Dendritic cell treated with granulocyte-macrophage colony-stimulating factor and Interleukin-4, amounts not matched to agents 40 ng/mL and 50 ng/mL, for 4 days (primary cell): ENCODE results near the gene CARD18.
A peak's percentile ranks its signal among the peaks of the same experiment; 100 is the strongest.
"Not testable (repeated sequence)": the region's sequence is repeated elsewhere in the genome, so short reads cannot be mapped to it uniquely, and the experiment has no call there.

Experiments used
- H3K27ac Mint-ChIP-seq: one replicate; pipeline ENCODE4 v1.8.0; 2022; ENCODE audit warnings: mild to moderate bottlenecking, mixed read lengths
- H3K27me3 Mint-ChIP-seq: one replicate; pipeline ENCODE4 v1.8.0; 2022; ENCODE audit warnings: mild to moderate bottlenecking, mixed read lengths
- H3K36me3 Mint-ChIP-seq: one replicate; pipeline ENCODE4 v1.8.0; 2022; ENCODE audit warnings: low read depth, mixed read lengths
- H3K4me1 Mint-ChIP-seq: one replicate; pipeline ENCODE4 v1.8.0; 2022; ENCODE audit warnings: low read depth, mixed read lengths
- H3K4me3 Mint-ChIP-seq: one replicate; pipeline ENCODE4 v1.8.0; 2022; ENCODE audit warnings: mild to moderate bottlenecking, moderate library complexity, mixed read lengths
- H3K9me3 Mint-ChIP-seq: one replicate; pipeline ENCODE4 v1.8.0; 2022; ENCODE audit warnings: mixed read lengths
- intact Hi-C: fragments of 100-400 bp; cut with micrococcal nuclease; formaldehyde crosslinking; loops from one replicate; pipeline ENCODE4 v1.15.0; 2022

Gene CARD18

DNA sequence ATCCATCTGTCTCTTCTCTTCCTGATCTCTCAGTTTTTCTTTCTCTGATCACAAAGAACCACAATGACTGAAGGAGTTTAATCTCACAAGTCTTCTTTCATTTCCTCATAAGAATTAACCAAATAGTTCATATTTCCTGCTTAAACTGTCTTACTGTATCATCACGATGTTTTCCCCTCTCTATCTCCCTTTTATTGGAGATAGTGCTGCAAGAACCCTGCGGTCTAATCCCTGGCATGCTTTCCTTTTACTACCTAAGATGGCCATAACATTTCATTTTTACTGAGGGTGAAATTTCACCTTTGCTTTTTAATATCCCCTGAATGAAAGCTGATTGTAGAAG lies 28.9 kb downstream of the CARD18 start:
- intact Hi-C loops: no loop called here
- Mint-ChIP-seq H3K9me3 (no peaks in the 10 kb centered on the region), H3K4me3 (peak overlapping the region; percentile 58), H3K36me3 (no peaks in the 10 kb centered on the region), H3K27me3 (no peaks in the 10 kb centered on the region), H3K4me1 (peaks cover 24% of the 10 kb centered on the region), H3K27ac (peak overlapping the region; percentile 50)

DNA sequence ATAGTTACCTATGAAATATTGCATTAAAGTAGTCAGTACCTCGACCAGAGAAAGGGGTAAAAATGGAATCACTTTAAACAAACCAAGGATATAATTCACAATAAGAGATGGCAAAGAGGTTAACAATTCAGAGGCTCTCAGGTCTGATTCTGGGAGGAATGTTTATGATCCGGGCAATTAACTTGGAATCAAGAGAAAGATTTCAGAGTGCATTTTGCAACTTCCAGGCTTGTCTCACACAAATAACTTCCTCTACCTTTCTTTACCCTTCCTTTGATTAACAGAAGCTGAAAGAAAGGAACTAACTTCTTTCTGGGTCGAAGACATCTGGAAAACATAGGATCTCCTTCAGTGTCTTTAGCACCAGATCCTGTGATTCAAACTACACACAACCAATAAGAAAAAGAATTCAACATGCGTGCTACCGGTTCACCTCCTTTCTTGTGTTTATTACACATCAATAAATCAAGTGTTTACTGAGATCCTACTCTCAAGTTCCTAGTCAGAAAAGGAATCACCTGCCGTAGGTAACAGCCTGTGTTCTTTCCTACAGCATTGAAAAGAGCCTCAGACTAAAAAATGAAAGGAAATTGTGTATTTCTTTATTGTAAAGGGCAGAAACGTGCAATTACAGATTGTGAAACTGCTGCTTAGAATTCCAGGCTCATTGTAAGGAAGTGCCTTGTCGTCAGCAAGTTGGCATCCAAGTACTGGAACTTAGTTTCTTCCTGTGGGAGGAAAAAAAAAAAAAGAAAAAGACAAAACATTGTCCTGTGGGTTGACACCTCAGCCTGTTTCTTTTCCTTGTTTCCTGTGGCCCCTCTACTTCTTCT lies 29.5 kb downstream of the CARD18 start:
- peak overlapping the region; percentile 58 for H3K4me3 Mint-ChIP-seq

DNA sequence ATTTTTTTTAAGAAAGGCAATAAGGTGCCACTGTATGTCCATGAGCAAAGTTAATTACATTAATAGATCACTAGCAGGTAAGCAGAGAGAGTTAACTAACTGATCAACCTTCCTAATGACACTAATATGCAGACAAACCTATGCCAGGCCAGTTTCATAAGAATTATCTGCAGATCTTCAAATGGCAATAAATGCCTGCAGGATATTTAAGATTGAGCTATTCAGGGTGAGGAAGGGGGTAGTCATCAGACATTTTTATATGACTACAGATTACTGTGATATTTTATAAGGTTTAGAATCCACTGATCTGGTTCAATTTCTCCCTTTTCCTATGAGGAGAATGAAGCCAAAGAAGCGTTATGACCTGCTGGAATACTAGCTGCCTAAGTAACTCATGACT lies 30.2 kb downstream of the CARD18 start:
- Mint-ChIP-seq H3K36me3 (no peaks in the 10 kb centered on the region), H3K27ac (no peak overlapping the region), H3K4me3 (no peak overlapping the region), H3K9me3 (no peaks in the 10 kb centered on the region), H3K4me1 (peaks cover 30% of the 10 kb centered on the region), H3K27me3 (no peaks in the 10 kb centered on the region)
- intact Hi-C loops: no loop called here

More for the DNA sequence above, 29.5 kb downstream of the CARD18 start:
- Mint-ChIP-seq H3K36me3 (no peaks in the 10 kb centered on the region), H3K27me3 (no peaks in the 10 kb centered on the region), H3K27ac (peak overlapping the region; percentile 50), H3K4me1 (peaks cover 24% of the 10 kb centered on the region), H3K9me3 (no peaks in the 10 kb centered on the region)
- intact Hi-C loops: no loop called here

DNA sequence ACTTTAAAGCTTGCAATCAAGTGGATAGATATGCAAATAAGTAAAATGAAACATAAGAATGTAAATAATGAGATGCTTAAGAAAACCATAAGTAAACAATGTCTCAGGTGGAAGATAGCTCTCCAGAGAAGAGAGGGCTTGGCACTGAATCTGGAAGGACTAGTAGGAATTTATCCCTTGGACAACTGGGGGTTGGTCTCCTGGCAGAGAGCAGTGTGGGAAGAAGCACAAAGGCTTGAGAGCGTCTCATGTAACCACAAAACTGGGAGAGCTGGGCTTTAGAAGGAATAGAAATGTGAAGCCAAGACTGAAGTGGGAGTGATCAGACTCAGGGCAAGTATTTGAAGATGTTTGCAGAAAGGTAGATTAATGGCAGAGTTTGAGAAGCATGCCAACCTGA lies 31.3 kb downstream of the CARD18 start:
- no peaks in the 10 kb centered on the region for H3K9me3 Mint-ChIP-seq
- peaks cover 31% of the 10 kb centered on the region for H3K4me1 Mint-ChIP-seq
- no peaks in the 10 kb centered on the region for H3K36me3 Mint-ChIP-seq
- no peak overlapping the region for H3K27ac Mint-ChIP-seq
- intact Hi-C loops: no loop called here
- H3K27me3 Mint-ChIP-seq: no peaks in the 10 kb centered on the region
- no peak overlapping the region for H3K4me3 Mint-ChIP-seq

DNA sequence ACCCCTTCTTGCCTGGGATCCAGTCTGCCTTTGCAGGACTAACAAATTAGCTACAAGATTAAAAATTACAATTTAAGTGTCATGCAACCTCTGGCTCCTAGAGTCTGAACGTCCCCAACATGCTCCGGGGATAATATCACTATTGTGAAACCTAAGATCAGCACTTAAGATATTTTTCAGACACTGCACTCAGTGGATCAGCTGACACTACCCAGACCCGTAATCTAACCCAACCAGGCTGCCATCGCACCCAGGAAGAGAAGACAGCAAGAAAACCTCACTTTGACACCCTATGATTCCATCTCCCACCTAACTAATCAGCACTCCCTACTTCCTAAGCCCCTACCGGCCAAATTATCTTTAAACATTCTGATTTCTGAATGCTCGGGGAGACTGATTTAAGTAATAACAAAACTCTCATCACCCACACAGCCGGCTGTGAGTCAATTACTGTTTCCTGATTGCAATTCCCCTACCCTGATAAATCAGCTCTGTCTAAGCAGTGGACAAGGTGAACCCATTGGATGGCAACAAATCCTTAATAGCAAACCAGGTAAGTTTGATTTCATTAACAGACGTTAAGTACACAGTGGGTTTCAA lies 32.2 kb downstream of the CARD18 start:
- H3K4me3 Mint-ChIP-seq, H3K27me3 Mint-ChIP-seq, H3K36me3 Mint-ChIP-seq, H3K27ac Mint-ChIP-seq, H3K9me3 Mint-ChIP-seq, intact Hi-C loops: not testable (repeated sequence)
- H3K4me1 Mint-ChIP-seq: peaks cover 31% of the 10 kb centered on the region

DNA sequence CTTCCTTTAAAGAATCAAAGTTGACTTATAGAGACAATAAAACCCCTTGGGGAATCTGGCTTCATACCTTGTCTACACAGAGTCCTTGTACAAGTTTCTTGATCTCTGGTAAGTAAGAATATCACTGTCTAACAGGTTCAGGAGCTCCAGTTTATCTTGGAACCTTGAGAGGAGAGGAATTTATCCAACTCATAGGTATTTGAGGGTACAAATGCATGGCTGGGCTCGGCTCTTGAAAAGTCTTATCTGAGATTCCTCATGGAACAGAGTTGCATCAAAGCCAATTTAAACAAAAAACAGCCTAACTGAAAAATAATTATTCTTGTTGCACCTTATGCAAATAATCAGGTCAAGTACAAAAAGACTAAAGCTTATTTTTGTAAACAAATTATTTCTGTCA lies 33.4 kb downstream of the CARD18 start:
- no peaks in the 10 kb centered on the region for H3K27me3 Mint-ChIP-seq
- peaks cover 36% of the 10 kb centered on the region for H3K4me1 Mint-ChIP-seq

DNA sequence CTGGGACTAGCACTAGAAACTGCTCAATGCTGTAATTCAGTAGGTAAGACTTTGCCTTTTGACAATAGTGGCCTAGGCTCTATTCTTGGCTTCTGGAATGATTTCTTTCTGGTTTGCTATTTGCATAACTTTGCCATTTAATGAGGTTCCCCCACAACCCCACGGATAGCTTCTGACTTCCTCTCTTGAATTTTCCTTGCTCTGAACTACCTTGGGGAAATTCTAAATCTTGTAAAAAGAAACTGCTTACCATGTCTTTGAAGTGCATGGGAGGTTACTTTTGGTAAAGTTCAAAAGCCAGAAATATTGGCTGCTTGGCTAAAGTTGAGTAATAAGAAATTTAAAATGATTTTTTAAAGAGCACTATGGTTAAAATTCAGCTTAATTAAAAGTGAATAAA lies 35.3 kb downstream of the CARD18 start:
- H3K36me3 Mint-ChIP-seq: no peaks in the 10 kb centered on the region
- H3K4me3 Mint-ChIP-seq: no peak overlapping the region
- no peaks in the 10 kb centered on the region for H3K27me3 Mint-ChIP-seq
- peaks cover 36% of the 10 kb centered on the region for H3K4me1 Mint-ChIP-seq
- no peaks in the 10 kb centered on the region for H3K9me3 Mint-ChIP-seq
- H3K27ac Mint-ChIP-seq: no peak overlapping the region
- intact Hi-C loops: no loop called here

More for the DNA sequence above, 33.4 kb downstream of the CARD18 start:
- no peak overlapping the region for H3K27ac Mint-ChIP-seq
- H3K4me3 Mint-ChIP-seq: no peak overlapping the region
- intact Hi-C loops: no loop called here
- no peaks in the 10 kb centered on the region for H3K9me3 Mint-ChIP-seq
- H3K36me3 Mint-ChIP-seq: no peaks in the 10 kb centered on the region

DNA sequence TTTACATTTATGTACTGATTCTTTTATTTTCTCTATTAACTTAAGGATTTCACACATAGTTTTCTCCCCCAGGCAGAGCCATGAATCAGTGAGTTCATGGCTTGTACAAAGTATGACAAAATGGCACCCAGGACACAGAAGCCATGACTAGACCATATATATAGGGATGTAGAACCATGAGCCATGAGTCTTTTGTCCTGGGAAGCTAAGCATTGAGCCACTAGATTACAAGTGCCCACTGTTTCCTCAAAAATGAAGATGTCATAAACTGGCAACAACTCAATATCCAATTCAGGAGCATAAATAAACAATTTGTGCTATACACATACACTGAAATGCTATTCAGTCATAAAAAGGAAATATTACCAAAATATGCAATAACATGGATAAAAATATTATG lies 36.2 kb downstream of the CARD18 start:
- H3K27me3 Mint-ChIP-seq: no peaks in the 10 kb centered on the region
- peaks cover 36% of the 10 kb centered on the region for H3K4me1 Mint-ChIP-seq
- H3K36me3 Mint-ChIP-seq: no peaks in the 10 kb centered on the region
- intact Hi-C loops: no loop called here
- peaks cover 8% of the 10 kb centered on the region for H3K9me3 Mint-ChIP-seq
- H3K4me3 Mint-ChIP-seq: no peak overlapping the region
- H3K27ac Mint-ChIP-seq: no peak overlapping the region

DNA sequence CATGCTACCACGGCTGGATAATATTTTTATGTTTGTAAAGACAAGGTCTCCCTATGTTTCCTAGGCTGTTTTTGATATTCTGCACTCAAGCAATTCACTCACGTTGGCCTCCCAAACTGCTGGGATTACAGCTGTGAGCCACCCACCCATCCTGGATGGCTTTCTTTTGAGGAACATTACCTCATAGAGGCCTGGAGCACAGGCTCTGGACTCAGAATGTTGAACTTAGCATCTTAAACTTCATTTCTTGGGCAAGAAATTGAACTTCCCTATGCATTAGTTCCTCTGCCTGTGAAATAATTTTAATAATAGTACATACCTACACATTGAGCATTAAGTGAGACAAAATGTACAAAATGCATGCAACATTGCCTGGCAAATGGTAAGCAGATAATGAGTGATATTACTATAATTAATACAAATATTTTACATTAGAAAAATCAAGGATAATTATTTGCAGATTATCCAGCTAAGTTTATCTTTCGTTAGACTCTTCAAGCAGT lies 37.4 kb downstream of the CARD18 start:
- H3K36me3 Mint-ChIP-seq, intact Hi-C loops, H3K4me3 Mint-ChIP-seq, H3K9me3 Mint-ChIP-seq, H3K27ac Mint-ChIP-seq, H3K27me3 Mint-ChIP-seq: not testable (repeated sequence)
- H3K4me1 Mint-ChIP-seq: peaks cover 31% of the 10 kb centered on the region

DNA sequence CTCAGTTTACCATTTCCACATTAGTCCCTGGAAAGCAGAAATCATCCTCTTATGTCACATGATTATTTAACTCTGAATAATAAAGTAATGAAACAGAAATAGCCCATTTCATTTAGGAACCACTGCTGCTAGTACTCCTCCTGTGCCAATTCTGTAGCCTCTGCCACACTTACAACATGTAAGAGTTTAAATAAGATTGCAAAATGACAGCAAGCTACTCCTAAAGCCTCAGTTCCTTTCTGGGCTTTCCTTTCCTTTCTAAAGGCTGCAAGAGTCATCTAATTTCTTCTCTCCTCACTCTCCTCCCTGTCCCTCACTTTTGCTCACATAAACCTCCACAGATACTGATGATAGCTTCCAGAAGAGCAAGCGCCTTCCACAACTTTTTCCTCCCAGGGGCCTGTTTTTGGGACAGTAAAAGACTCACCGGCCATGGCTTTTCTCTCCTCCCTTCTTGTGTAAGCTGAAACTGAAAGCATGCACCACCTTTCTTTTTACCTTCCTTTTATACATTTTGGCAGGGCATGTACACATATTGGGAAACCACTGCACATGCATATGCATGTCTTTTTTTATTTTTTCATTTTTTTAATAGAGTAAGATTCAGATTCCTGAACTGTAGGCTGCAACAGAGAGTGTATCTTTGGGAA lies 38.5 kb downstream of the CARD18 start:
- peak overlapping the region; percentile 60 for H3K27ac Mint-ChIP-seq
- intact Hi-C loops: no loop called here
- peaks cover 8% of the 10 kb centered on the region for H3K9me3 Mint-ChIP-seq
- no peaks in the 10 kb centered on the region for H3K36me3 Mint-ChIP-seq
- no peak overlapping the region for H3K4me3 Mint-ChIP-seq
- H3K4me1 Mint-ChIP-seq: peaks cover 30% of the 10 kb centered on the region
- no peaks in the 10 kb centered on the region for H3K27me3 Mint-ChIP-seq

DNA sequence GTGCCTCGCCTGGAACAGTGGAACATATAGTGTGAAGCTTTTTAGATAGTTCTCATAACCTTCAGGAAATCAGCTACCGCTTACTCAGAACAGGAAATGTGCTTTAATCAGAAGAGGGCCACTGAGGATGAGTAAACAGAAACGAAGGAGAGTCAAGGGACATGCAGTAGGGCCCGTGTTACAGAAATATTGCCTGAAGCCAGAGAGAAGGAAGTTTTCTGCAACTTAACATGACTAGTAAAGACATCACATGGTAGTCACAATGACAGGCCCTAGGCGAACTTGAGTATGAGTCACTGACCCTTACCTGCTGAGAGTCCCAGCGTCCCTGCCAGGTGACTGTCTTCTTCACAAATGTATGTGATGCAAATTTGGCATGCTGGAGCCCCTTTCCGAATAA lies 39.4 kb downstream of the CARD18 start:
- Mint-ChIP-seq H3K27ac (peak overlapping the region; percentile 60), H3K36me3 (no peaks in the 10 kb centered on the region), H3K4me3 (no peak overlapping the region), H3K9me3 (peaks cover 8% of the 10 kb centered on the region), H3K4me1 (peaks cover 30% of the 10 kb centered on the region), H3K27me3 (no peaks in the 10 kb centered on the region)
- intact Hi-C loops: no loop called here

DNA sequence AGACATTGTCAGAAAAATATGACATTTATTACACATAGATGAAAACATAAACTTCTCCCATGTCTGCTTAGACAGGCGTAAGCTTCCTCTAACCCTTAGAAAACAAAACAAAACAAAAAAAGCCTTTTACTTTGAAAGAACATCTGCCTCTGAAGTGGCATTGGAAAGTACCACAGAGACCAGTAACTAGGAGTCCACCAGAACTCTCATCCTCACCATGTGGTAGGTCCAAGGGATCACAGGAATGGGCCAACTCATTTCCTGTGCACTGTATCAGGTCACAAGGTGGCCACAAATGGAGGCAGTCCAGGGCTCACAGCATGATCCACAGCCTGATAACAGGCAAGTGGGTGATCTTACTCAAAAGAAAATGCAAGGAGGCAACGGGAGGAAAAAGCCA lies 40.0 kb downstream of the CARD18 start:
- H3K4me3 Mint-ChIP-seq, H3K36me3 Mint-ChIP-seq, intact Hi-C loops, H3K9me3 Mint-ChIP-seq, H3K27me3 Mint-ChIP-seq: not testable (repeated sequence)
- peak overlapping the region; percentile 60 for H3K27ac Mint-ChIP-seq
- peaks cover 28% of the 10 kb centered on the region for H3K4me1 Mint-ChIP-seq

DNA sequence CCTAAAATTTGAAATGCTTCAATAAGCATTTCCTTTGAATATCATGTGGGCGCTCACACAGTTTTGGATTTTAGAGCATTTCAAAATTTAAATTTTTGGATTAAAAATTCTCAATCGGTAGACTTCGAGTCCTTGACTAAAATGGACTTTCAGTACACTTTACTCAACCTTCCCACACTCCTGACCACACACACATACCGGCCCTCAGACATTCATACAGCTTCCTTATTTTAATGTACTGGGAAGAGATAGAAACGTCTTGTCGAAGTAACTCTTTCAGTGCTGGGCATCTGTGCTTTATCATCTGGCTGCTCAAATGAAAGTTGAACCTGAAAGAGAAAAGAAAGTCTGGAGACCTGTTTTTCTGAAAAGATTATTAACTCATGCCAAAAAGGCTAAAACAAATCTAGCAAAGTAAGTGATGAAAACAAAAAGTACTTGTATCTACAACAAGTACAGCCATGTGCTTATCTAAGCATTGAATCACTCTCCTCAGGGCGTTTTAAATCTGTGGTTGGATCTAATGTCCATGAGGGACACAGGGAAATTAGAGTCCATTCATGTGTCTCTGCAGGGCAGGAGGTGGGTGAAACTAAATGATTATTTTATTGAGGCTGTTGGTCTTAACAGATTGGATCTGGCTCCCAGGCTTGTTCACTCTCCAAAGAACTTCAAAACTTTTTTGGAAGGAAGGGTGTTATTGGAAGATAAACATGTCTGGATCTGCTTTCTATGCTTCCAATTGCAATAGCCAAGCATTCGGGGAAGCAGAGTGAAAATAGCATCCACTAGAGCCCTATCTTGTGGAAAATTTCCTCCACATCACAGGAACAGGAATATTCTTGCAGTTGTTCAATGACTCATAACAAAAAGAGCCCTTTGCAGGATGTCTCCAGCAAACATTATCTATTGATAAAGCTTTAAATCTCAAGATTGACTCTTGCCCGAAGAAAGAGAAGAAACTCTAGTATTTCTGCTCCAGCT lies 47.0 kb downstream of the CARD18 start:
- H3K4me1 Mint-ChIP-seq: peaks cover 16% of the 10 kb centered on the region
- H3K27me3 Mint-ChIP-seq: peaks cover 5% of the 10 kb centered on the region
- no peak overlapping the region for H3K4me3 Mint-ChIP-seq
- H3K27ac Mint-ChIP-seq: no peak overlapping the region
- no peaks in the 10 kb centered on the region for H3K9me3 Mint-ChIP-seq
- H3K36me3 Mint-ChIP-seq: no peaks in the 10 kb centered on the region
- intact Hi-C loops: no loop called here
